IMR-90 (cell line): Measurements from ENCODE around the gene MDP1. TPM values are rescaled to one million over a fixed set of nuclear protein-coding genes. Genes with fewer than 3 reads are reported as not detected.

ENCODE experiments used
- ATAC-seq: fragments of 200-7000 bp; cut with Tn5 transposase; 2 replicates; pipeline ENCODE4 v1.9.1; 2020; ENCODE audit warnings: low read depth, mild to moderate bottlenecking, moderate library complexity
- BruUV-seq: library from RNA; stranded (reverse); fragments of 400-500 nt; replicated peaks from 2 replicates; lab custom pipeline; 2021; lab: Mats Ljungman, UMichigan
- CTCF ChIA-PET: fragments of 300-600 bp; formaldehyde crosslinking; extraction: SDS; loops from one replicate; lab custom pipeline; 2021; ENCODE audit warnings: antibody characterized with exemption; lab: Yijun Ruan, JAX
- POLR2A ChIA-PET: fragments of 300-600 bp; sonication (Branson Sonifier 250); formaldehyde crosslinking; loops from one replicate; lab custom pipeline; 2022; ENCODE audit warnings: antibody characterized with exemption; ENCODE audit not compliant: unreplicated experiment; lab: Charles Lee
- DNase-seq: peaks from one replicate; pipeline ENCODE4 v3.0.0; 2013
- H2AFZ ChIP-seq: replicated peaks from 2 replicates; pipeline ENCODE3; 2013; ENCODE audit warnings: low read length, mild to moderate bottlenecking; ENCODE audit not compliant: poor library complexity
- H2AK5ac ChIP-seq: 2 replicates; pipeline ENCODE4 v1.6.1; 2013; ENCODE audit warnings: low read depth, low read length, inconsistent platforms
- H2AK9ac ChIP-seq: replicated peaks from 2 replicates; pipeline ENCODE3; 2013; ENCODE audit warnings: mild to moderate bottlenecking, low read depth, low read length, moderate library complexity; ENCODE audit not compliant: poor library complexity
- H2BK120ac ChIP-seq: 2 replicates; pipeline ENCODE4 v1.6.1; 2013; ENCODE audit warnings: low read depth, low read length, inconsistent platforms
- H2BK15ac ChIP-seq: 3 replicates; pipeline ENCODE4 v1.6.1; 2013; ENCODE audit warnings: low read depth, low read length, inconsistent platforms
- H2BK20ac ChIP-seq: 2 replicates; pipeline ENCODE4 v1.6.1; 2013; ENCODE audit warnings: low read depth, mild to moderate bottlenecking, inconsistent platforms, low read length, moderate library complexity
- H2BK5ac ChIP-seq: 2 replicates; pipeline ENCODE4 v1.6.1; 2013; ENCODE audit warnings: mild to moderate bottlenecking, low read depth, low read length, inconsistent platforms; ENCODE audit not compliant: poor library complexity, severe bottlenecking
- H3K14ac ChIP-seq: replicated peaks from 2 replicates; pipeline ENCODE4 v1.6.1; 2013; ENCODE audit warnings: low read depth, low read length, inconsistent platforms
- H3K18ac ChIP-seq: 2 replicates; pipeline ENCODE4 v1.6.1; 2013; ENCODE audit warnings: low read depth, low read length, control low read depth
- H3K23ac ChIP-seq: 2 replicates; pipeline ENCODE4 v1.6.1; 2013; ENCODE audit warnings: low read depth, low read length, inconsistent platforms
- H3K27ac ChIP-seq: 2 replicates; pipeline ENCODE4 v1.5.1; 2013; ENCODE audit warnings: mild to moderate bottlenecking, control low read depth, low read length; ENCODE audit not compliant: insufficient read depth
- H3K27me3 ChIP-seq: 2 replicates; pipeline ENCODE4 v1.6.1; 2013; ENCODE audit warnings: low read length; ENCODE audit not compliant: control insufficient read depth, insufficient read depth
- H3K36me3 ChIP-seq: 2 replicates; pipeline ENCODE4 v1.6.1; 2013; ENCODE audit warnings: low read length, mixed read lengths; ENCODE audit not compliant: control insufficient read depth, insufficient read depth
- H3K4ac ChIP-seq: 2 replicates; pipeline ENCODE4 v1.6.1; 2013; ENCODE audit warnings: low read depth, low read length, inconsistent platforms
- H3K4me1 ChIP-seq: 2 replicates; pipeline ENCODE4 v1.6.1; 2013; ENCODE audit warnings: low read length, mixed read lengths; ENCODE audit not compliant: control insufficient read depth, insufficient read depth
- H3K4me2 ChIP-seq: 2 replicates; pipeline ENCODE4 v1.6.1; 2013; ENCODE audit warnings: low read depth, mild to moderate bottlenecking, control low read depth, low read length, moderate library complexity
- H3K4me3 ChIP-seq: 2 replicates; pipeline ENCODE4 v1.5.1; 2013; ENCODE audit warnings: low read depth, mild to moderate bottlenecking, control low read depth, low read length, moderate library complexity; ENCODE audit not compliant: insufficient read depth
- H3K56ac ChIP-seq: 2 replicates; pipeline ENCODE4 v1.6.1; 2013; ENCODE audit warnings: low read length, inconsistent platforms; ENCODE audit not compliant: insufficient read depth; ENCODE audit errors: extremely low read depth
- H3K79me1 ChIP-seq, 2 experiments: 2 replicates each; pipeline ENCODE4 v1.6.1; 2013; ENCODE audit warnings: low read length in 2 of 2, inconsistent platforms in 1 of 2, low read depth in 1 of 2
- H3K9ac ChIP-seq: 2 replicates; pipeline ENCODE4 v1.6.1; 2013; ENCODE audit warnings: low read depth, low read length, control low read depth
- H3K9me1 ChIP-seq: 2 replicates; pipeline ENCODE4 v1.6.1; 2013; ENCODE audit warnings: low read length, inconsistent platforms; ENCODE audit not compliant: insufficient read depth
- H3K9me3 ChIP-seq: 2 replicates; pipeline ENCODE4 v1.6.1; 2013; ENCODE audit warnings: low read length; ENCODE audit not compliant: control insufficient read depth, insufficient read depth
- H4K20me1 ChIP-seq: 2 replicates; pipeline ENCODE4 v1.6.1; 2013; ENCODE audit warnings: low read length, inconsistent platforms; ENCODE audit not compliant: insufficient read depth
- H4K5ac ChIP-seq: 2 replicates; pipeline ENCODE4 v1.6.1; 2013; ENCODE audit warnings: mild to moderate bottlenecking, low read depth, low read length, control low read depth
- H4K8ac ChIP-seq, 2 experiments: 2 replicates each; pipeline ENCODE4 v1.6.1; 2013; ENCODE audit warnings: low read depth in 2 of 2, low read length in 2 of 2, control low read depth in 1 of 2, inconsistent platforms in 1 of 2
- H4K91ac ChIP-seq: 2 replicates; pipeline ENCODE4 v1.6.1; 2013; ENCODE audit warnings: low read depth, low read length, inconsistent platforms; ENCODE audit not compliant: insufficient read depth
- BHLHE40 ChIP-seq: fragments of 150-350 bp; IDR thresholded peaks from 2 replicates; pipeline ENCODE4 v1.6.1; 2016; ENCODE audit warnings: mild to moderate bottlenecking, low read depth, low read length
- CEBPB ChIP-seq: IDR thresholded peaks from 2 replicates; pipeline ENCODE4 v1.6.1; 2012; ENCODE audit warnings: low read depth, low read length, improper control_type of control experiment
- CHD1 ChIP-seq: IDR thresholded peaks from 2 replicates; pipeline ENCODE4 v1.6.1; 2012; ENCODE audit warnings: low read depth, low read length, improper control_type of control experiment
- FOS ChIP-seq: fragments of 150-350 bp; IDR thresholded peaks from 2 replicates; pipeline ENCODE4 v1.6.1; 2016; ENCODE audit warnings: low read depth, low read length
- MAFK ChIP-seq: IDR thresholded peaks from 2 replicates; pipeline ENCODE4 v1.6.1; 2012; ENCODE audit warnings: low read depth, low read length, improper control_type of control experiment
- MAZ ChIP-seq: IDR thresholded peaks from 2 replicates; pipeline ENCODE4 v1.6.1; 2012; ENCODE audit warnings: low read depth, mild to moderate bottlenecking, low read length, improper control_type of control experiment, moderate library complexity, borderline replicate concordance
- MXI1 ChIP-seq: IDR thresholded peaks from 2 replicates; pipeline ENCODE4 v1.6.1; 2012; ENCODE audit warnings: low read depth, mild to moderate bottlenecking, low read length, moderate library complexity, borderline replicate concordance
- RCOR1 ChIP-seq: IDR thresholded peaks from 2 replicates; pipeline ENCODE4 v1.6.1; 2012; ENCODE audit warnings: mild to moderate bottlenecking, low read length, improper control_type of control experiment; ENCODE audit not compliant: insufficient replicate concordance
- RFX5 ChIP-seq: IDR thresholded peaks from 2 replicates; pipeline ENCODE4 v1.8.0; 2012; ENCODE audit warnings: low read depth, mild to moderate bottlenecking, low read length, moderate library complexity
- SMC3 ChIP-seq: fragments of 150-350 bp; IDR thresholded peaks from 2 replicates; pipeline ENCODE4 v1.6.1; 2016; ENCODE audit warnings: low read depth, mild to moderate bottlenecking, antibody characterized with exemption, low read length, moderate library complexity
- WGBS, 2 experiments: methylation state at CpG; one replicate each; pipeline versions ENCODE4 v1.1.5 to v1.1.7; 2013; ENCODE audit warnings: missing lambda C conversion rate in 2 of 2; ENCODE audit not compliant: insufficient read length in 1 of 2; ENCODE audit errors: extremely low coverage in 2 of 2; 5-methylcytosine and 5-hydroxymethylcytosine counted together
- dilution Hi-C: fragments of 300-500 bp; cut with HindIII; formaldehyde crosslinking; loops from one replicate; pipeline ENCODE4 v1.14.3; 2018; ENCODE audit warnings: low sequenced_read_pairs; ENCODE audit not compliant: unreplicated experiment
- in situ Hi-C: fragments of 300-500 bp; cut with MboI; formaldehyde crosslinking; loops from 3 replicates; pipeline ENCODE4 v1.14.3; 2019; ENCODE audit warnings: low sequenced_read_pairs, inconsistent platforms, mixed read lengths
- intact Hi-C: fragments of 100-400 bp; cut with micrococcal nuclease; formaldehyde crosslinking; loops from 2 replicates; pipeline ENCODE4 v1.10.0; 2022
- polyA plus RNA-seq, 3 experiments: library from polyadenylated mRNA; depleted of rRNA; stranded (reverse); fragments of >200 nt; gene quantifications; 2 replicates each; pipeline ENCODE4 v1.2.3, GENCODE V29; 2012; ENCODE audit warnings: low replicate concordance in 1 of 3
- total RNA-seq: library from RNA; depleted of rRNA; stranded (reverse); fragments of >200 nt; gene quantifications from 2 replicates; pipeline ENCODE4 v1.2.3, GENCODE V29; 2012
- TF ChIP-seq, protein P1 (sequence below): conservative IDR thresholded peaks from 2 replicates; pipeline ENCODE4 v1.5.1; 2012; ENCODE audit warnings: mild to moderate bottlenecking, low read depth, low read length, improper control_type of control experiment

The MDP1 gene
- total and polyA plus RNA-seq, 2 of the 4 experiments (the other 2 are of a cell fraction), result 15.1 to 17.8 TPM

GRCh38 chr14:24261256-24261968 is 45.5 kb upstream of the MDP1 start:
- Histone ChIP-seq H3K4me1 (peaks cover 8% of the 10 kb centered on the region), H3K4ac (no peak overlapping the region), H2AK5ac (no peak overlapping the region), H3K27me3 (no peaks in the 10 kb centered on the region), H3K79me1 (peaks cover 0 to 2% of the 10 kb centered on the region in 2 experiments; a peak in 1 of 4 replicates), H3K27ac (no peak overlapping the region), H2BK20ac (no peak overlapping the region), H4K8ac (no peak overlapping the region), H4K91ac (no peak overlapping the region), H2BK5ac (no peak overlapping the region), H3K9me3 (no peaks in the 10 kb centered on the region), H3K4me2 (no peak overlapping the region), H3K4me3 (no peak overlapping the region), H2AFZ (no peak overlapping the region), H2BK15ac (no peak overlapping the region), H3K9me1 (peaks cover 16% of the 10 kb centered on the region; the same call in 1 of the 2 replicates), H3K18ac (no peak overlapping the region), H2BK120ac (no peak overlapping the region), H3K36me3 (peaks cover 9% of the 10 kb centered on the region; the same call in 1 of the 2 replicates), H3K23ac (no peak overlapping the region), H4K5ac (no peak overlapping the region), H3K9ac (no peak overlapping the region), H2AK9ac (no peak overlapping the region), H3K14ac (no peak overlapping the region), H4K20me1 (no peaks in the 10 kb centered on the region), H3K56ac (no peak overlapping the region)
- in situ Hi-C loops, result no loop called here
- 90% methylated on average over 11 of the region's 20 CpGs; no CpG with 5 or more reads in 1 of the 2 experiments for WGBS, 2 experiments
- TF ChIP-seq RCOR1 (no peak), MXI1 (no peak), CHD1 (no peak), SMC3 (no peak), CEBPB (no peak), MAFK (no peak), RFX5 (no peak), MAZ (no peak), BHLHE40 (no peak), FOS (no peak)
- TF ChIP-seq, protein P1, sequence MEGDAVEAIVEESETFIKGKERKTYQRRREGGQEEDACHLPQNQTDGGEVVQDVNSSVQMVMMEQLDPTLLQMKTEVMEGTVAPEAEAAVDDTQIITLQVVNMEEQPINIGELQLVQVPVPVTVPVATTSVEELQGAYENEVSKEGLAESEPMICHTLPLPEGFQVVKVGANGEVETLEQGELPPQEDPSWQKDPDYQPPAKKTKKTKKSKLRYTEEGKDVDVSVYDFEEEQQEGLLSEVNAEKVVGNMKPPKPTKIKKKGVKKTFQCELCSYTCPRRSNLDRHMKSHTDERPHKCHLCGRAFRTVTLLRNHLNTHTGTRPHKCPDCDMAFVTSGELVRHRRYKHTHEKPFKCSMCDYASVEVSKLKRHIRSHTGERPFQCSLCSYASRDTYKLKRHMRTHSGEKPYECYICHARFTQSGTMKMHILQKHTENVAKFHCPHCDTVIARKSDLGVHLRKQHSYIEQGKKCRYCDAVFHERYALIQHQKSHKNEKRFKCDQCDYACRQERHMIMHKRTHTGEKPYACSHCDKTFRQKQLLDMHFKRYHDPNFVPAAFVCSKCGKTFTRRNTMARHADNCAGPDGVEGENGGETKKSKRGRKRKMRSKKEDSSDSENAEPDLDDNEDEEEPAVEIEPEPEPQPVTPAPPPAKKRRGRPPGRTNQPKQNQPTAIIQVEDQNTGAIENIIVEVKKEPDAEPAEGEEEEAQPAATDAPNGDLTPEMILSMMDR, result no peak
- intact Hi-C loops, result no loop called here
- DNase-seq (no peak), ATAC-seq (no peak)
- CTCF ChIA-PET, result interaction anchor here (1.2 to 1.5 kb wide), 2 partner anchors 9 to 19 kb away, joined by 3 read pairs; partner anchors contain the start of gene TINF2
- no TSS peak for BruUV-seq
- dilution Hi-C loops, result no loop called here
- POLR2A ChIA-PET, result no interaction called here
